GM21381 (cell line): ENCODE results near the gene RAG2.
A peak's percentile ranks its signal among the peaks of the same experiment; 100 is the strongest.

Source experiments
- ATAC-seq: cut with Tn5 transposase; IDR thresholded peaks from one replicate; pipeline ENCODE4 v1.9.1; 2021; ENCODE audit warnings: mild to moderate bottlenecking, moderate library complexity; ENCODE audit not compliant: unreplicated experiment

The RAG2 gene

DNA sequence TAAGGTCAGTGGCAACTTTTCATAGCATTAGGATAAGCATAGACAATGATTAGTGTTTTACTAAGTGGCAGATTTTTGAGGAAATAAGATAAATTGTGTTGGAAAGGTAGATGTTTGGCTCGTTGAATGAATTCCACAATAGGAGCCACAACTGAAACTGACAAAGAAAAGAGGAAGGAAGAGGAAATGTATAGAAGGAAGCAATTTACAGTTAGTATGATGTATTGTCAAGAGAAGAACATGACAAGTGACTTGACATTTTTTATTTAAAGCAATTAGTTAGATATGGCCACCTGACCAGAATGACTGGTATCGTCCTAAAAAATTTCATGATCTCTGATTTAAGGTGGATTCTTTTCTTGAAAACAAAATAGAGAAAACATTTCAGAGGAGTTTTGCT, 3.1 kb upstream of the RAG2 start:
- no peak for ATAC-seq

DNA sequence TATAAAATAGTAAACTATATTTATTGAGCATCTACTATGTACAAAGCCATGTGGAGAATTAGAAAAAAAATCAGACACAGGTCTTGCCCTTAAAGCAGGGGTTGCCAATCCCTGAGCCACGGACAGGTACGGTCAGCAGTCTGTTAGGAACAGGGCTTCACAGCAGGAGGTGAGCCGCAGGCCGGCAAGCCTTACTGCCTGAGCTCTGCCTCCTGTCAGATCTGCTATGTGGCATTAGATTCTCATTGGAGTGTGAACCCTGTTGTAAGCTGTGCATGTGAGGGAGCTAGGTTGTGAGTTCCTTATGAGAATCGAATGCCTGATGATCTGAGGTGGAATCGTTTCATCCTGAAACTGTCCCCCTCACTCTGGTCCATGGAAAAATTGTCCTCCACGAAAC, 2.1 kb upstream of the RAG2 start:
- no peak for ATAC-seq

DNA sequence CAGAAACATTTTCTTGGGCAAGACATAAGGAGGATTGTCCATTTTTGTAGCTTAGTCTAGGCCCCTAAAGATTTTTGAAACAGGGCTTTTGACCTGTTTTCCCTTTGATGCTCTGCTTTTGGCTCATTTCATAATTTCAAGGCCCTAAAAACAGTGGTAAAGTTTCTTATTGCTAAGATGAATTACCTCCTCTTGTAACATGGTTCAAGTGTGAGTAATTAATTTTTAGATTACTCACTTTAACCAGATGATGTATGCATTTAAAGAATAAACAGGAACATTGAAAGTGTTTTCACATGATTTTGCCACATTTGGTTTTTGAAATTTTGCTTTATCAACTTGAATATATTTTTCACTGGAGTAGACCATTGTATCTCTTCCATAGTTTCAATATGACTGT, 1.2 kb downstream of the RAG2 start:
- no peak for ATAC-seq

DNA sequence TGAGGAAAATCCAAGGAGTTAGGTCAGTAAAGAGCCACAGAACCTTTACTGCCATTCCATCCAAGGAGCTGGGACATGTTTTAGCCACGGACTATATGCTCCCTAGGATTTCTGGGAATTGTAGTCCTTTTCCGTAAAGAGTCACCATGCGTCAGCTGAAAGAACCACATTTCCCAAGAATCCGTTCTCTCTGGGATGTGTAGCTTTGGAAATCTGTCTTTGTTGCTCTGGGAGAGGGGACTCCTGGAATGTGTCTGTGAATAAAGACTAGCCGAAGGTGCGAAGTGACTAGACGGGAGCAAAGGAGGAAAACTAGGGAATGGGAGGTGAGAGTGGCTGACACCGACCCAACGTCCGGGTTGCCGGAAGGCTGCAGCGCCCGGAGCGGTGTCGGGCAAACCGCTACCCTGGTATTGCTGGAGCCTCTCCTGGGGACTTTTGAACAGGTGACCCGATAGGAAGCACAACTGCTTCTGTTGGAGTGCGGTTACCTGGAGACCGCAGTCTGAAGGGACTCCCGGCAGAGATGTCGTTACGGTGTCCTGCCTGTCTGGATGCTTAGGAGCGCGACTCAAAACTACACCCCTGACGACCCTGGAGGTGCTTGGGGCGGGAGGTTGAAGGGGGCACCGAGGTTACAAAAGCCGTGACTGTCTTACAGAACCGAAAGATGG, 3.6 kb downstream of the RAG2 start, which contains the start of gene IFTAP:
TSS of gene IFTAP (plus strand) at position 187 of the 674 bp plus-strand sequence. CDS start 15,602 bp downstream, outside the sequence.
- peak; percentile 68 for ATAC-seq

DNA sequence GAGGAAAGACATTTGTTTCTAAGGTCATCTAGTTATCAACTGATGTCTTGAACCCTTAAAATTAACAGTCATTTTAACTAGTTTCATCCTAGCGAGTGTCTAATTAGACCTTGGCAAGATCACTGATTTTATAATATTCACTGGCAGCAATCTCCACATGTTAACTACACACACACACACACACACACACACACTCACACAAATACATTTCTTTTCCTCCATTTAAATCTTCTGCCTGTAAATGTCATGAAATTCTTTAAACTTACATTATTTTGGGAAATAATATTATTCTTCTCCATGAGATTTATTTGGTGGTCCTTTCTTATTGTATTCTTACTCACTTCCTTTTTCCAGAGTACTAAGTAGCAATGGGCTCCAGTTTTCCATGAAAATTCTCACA, 6.6 kb downstream of the RAG2 start:
- no peak for ATAC-seq

DNA sequence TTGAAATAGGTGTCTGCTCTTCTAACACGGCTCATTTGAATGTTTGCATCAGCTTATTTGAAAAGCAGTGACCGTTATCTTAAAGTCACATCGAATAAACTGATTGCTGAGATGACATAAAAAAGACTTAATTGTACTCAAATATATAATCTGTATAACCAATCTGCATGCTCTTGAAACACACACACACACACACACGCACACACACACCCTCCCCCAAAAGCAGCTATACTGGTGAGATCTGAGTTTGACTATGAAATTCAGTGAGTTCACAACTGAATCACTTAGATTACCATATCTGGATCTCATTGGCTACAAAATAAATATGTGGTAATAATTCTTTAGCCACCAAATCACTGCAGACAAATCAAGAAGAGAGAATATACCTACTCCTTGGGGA, 7.5 kb downstream of the RAG2 start:
- no peak for ATAC-seq

DNA sequence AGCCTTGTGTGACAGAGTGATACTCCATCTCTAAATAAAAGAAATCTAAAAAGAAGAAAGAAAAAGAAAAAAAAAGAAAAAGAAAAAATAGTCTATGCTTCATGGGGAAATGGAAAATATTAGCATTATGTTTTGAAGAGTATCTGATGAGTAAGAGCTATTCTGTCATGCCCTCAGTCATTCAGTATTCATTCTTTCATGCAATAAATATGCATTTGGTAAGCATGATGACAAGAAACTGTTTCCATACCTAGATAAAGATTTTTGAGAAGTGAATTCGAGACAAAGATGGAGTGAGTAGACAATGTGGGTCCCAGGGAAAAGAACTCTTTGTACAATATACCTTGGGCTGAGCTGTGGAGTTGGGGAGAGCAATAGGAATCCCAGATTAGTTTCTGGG, 9.9 kb downstream of the RAG2 start:
- ATAC-seq, result no peak

DNA sequence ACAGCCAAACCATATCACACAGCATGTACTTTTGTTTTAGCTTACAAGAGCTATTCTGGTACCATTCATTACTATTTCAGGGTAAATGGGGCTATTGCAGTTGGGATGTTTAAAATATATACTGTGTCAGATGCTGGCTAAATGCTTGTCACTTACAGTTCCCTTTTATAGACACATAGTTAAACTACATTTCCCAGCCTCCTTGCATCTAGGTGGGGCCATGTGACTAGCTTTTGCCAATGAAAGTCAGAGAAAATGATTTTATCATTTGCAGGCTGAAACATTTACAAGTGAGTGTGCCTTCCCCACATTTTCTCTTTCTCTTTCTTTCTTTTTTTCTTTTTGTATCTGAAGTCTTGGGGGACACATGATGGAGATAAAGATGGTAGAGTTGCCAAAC, 11.5 kb downstream of the RAG2 start:
- no peak for ATAC-seq

DNA sequence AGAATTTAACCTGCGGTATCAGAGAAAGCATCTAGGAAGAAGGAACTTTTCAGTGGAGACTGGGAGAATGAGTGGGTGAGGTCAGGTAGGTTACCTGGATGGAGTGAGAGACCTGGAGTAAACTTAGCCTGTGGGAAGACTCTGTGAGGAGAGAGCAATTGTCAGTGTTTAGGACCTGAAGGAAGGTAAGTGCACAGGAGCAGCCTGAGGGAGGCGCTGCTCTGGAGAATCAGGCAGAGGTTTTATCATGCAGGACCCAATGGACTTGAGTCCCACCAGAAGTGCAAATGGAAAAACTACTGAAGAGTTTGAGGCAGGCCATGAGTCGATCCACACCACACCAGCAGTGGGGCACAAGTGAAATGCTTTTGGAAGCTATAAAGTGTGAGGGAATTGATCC, 14.4 kb downstream of the RAG2 start:
- no peak for ATAC-seq

DNA sequence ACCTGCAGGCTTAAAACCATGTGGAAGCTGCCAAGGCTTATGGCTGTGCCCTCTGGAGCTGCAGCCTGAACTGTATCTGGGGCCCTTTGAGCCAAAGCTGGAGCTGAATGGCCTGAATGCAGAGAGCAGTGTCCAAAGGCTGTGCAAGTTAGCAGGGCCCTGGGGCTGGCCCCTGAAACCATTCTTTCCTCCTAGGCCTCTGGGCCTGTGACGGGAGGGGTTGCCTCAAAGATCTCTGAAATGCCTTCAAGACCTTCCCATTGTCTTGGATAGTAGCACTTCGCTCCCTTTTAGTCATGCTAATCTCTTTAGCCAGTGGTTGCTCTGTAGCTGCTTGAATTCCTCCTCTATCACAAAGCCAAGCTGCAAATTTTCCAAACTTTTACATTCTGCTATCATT, 16.5 kb downstream of the RAG2 start:
- no peak for ATAC-seq

DNA sequence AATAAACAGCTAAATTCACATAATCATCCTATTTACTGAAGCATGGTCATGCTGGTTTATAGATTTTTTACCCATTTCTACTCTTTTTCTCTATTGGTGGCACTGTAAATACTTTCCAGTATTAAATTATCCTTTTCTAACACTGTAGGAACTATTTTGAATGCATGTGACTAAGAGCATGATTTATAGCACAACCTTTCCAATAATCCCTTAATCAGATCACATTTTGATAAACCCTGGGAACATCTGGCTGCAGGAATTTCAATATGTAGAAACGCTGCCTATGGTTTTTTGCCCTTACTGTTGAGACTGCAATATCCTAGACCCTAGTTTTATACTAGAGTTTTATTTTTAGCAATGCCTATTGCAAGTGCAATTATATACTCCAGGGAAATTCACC, 19.6 kb downstream of the RAG2 start:
- no peak for ATAC-seq

DNA sequence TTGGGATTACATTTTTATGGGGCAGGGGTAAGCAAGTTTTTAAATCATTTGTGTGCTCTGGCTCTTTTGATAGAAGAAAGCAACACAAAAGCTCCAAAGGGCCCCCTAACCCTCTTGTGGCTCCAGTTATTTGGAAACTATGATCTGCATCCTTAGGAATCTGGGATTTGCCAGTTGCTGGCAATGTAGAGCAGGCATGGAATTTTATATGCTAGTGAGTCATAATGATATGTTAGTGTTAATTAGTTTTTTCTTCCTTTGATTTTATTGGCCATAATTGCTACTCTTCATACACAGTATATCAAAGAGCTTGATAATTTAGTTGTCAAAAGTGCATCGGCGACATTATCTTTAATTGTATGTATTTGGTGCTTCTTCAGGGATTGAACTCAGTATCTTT, 20.2 kb downstream of the RAG2 start:
- no peak for ATAC-seq

DNA sequence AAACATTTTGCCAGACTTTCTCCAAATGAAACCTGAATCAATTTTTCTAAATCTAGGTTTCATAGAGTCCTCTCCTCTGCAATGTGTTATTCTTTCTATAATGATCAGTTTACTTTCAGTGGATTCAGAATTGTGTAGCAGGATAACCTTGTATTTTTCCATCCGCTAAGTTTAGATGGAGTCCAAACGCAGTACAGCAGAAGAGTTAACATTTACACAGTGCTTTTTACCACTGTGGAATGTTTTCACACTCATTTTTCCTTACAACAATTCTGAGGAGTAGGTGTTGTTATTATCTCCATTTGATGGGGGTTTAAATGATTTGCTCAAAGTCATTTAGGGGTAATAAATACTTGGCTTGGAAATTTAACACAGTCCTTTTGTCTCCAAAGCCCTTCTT, 20.7 kb downstream of the RAG2 start:
- ATAC-seq, result no peak

DNA sequence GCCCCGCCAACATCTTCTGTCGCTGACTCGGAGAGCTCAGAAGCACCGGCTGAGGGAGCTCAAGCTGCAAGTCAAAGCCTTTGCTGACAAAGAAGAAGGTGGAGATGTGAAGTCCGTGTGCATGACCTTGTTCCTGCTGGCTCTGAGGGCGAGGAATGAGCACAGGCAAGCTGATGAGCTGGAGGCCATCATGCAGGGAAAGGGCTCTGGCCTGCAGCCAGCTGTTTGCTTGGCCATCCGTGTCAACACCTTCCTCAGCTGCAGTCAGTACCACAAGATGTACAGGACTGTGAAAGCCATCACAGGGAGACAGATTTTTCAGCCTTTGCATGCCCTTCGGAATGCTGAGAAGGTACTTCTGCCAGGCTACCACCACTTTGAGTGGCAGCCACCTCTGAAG, 23.6 kb downstream of the RAG2 start:
- no peak for ATAC-seq

DNA sequence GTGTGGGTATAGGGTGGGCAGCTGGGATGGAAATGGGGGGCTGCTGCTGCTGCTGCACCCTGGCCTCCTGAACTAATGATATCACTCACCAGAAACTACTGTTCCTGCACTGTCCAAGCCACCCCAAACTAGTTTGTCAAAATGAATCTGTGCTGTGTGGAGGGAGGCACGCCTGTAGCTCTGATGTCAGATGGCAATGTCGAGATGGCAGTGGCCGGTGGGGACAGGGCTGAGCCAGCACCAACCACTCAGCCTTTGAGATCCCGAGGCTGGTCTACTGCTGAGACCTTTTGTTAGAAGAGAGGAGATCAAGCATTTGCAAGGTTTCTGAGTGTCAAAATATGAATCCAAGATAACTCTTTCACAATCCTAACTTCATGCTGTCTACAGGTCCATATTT, 28.9 kb downstream of the RAG2 start:
- no peak for ATAC-seq

DNA sequence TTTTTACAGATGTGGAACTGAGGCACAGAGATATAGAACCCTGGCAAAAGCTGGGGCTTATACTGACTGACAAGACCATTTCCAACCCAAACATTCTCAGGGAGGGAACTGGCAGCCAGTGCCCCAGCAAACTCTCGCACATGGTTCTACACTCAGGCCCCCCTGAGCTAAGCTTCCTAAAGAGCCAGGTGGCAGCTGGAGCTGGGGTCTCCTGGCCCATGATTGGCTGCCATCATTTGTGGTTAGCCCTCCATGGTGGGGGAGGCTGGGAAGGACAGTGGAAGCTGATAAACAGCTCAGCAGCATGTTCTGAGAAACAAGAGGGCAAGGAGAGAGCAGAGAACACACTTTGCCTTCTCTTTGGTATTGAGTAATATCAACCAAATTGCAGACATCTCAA, 30.3 kb downstream of the RAG2 start, which contains the start of gene RAG1:
TSS of gene RAG1 (plus strand) at position 314 of the 400 bp plus-strand sequence. CDS start 5,298 bp downstream, outside the sequence.
- no peak for ATAC-seq

DNA sequence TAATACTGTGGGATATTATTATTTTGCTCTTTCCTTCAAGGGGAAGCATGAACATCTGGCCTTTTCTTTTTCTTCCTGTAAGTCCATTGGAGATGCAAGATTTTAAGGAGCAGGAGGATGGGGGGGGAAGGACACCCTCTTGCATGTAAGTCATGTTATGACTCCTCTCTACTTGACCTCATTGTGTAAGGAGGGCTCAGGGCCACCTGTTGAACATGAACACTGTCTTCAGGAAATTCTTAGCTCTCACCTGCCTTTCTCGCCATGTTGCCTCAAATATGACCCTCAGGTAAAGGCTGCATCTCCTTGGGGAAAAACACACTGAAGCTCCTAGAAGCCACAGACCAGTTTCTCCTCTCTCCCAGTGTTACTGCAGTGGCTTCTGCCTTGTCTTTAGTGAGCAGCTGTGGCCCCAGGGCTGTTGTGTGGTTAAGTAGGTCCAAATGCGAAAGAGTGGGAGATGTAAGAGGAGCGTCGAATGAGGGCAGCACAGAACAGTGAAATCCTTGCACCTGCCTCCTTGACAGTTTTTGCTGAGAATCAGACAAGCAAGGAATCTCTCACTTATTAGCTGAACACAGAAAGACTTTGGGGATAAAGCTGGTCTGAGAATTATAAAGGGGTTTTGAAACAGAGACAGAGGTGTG, 31.5 kb downstream of the RAG2 start:
- ATAC-seq, result no peak

DNA sequence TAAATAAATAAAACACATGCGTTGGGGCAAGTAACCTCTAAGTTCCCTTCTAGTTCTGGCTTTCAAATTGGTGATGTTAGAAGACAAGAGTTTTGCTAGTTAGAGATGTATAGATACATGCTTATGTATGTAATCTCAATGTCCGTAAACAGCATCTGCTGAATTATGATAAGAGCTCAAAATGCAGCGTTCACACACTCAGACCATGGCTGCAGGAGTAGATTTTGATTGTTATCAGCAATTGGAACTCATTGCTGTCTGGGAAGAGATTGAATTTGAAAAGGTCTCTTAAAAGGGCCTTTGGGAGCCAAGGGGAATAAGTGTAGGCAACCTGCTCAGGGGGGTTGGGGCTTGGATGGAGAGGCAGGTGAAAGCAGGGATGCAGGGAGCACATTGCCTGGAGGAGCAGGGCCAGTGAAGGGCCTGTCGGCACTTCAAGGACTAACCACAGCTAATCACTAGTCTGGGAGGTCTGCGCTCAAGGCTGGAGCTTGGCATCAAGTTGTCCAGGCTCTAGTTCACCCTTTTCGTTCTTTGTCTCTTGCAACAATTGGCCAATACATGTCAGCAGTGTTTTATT, 32.9 kb downstream of the RAG2 start:
- ATAC-seq, result no peak

DNA sequence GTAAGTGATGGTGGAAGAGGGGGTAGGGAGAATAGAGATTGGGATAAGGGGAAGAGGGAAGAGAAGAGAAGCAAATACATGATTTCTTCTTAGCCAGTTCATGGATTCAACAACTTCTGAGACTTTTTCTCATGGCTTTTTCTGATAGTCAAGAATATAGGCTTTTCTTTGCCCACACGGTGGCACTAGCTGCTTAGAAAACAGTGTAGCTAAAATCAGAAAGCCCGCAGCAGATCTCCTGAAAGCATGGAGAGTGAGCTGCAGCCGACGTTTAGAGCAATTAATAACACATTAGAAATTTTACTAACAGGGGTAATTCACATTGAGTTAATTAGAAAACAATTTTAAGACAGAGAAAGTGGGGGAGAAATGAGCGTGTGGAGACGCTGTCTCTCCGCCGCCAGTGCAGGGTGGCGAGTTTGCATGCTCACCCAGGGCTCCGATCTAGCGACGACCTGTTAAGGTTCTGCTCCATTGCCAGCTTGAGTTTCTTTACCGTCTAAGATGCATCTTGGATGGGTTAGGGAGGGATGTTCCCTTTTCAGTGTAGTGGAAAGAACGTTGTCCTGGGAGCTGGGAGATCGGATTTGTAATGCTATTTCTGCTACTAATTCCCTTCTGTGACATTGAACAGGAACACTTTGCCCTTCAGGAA, 33.5 kb downstream of the RAG2 start:
- ATAC-seq, result no peak

DNA sequence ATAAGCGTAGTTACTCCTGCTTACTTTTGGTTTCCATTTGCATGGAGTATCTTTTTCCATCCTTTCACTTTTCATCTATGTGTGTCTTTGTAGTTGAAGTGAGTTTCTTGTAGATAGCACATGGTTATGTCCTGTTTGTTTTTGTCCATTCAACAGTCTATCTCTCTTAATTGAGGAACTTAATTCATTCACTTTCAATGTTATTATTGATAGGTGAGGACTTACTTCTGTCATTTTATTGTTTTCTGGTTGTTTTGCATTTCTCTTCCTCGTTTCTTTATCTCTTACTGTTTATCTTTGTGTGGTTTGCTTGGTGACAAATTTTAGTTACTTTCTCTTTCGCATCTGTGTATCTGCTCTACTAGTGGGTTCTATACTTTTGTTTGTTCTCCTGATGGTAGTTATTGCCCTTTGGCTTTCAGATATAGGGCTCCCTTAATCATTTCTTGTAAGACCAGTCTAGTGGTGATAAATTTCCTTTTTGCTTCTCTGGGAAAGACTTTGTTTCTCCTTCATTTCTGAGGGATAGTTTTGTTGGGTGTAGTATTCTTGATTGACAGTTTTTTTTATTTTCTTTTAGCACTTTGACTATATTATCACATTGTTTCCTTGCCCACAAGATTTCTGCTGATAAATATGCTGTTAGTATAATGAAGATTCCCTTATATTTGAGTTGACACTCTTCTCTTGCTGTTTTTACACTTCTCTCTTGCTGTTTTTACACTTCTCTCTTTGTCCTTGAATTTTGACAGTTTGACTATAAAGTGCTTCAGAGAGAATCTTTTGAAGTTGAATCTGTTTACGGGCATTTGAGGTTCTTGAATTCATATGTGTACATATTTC, 39.2 kb downstream of the RAG2 start:
- peak; percentile 82 for ATAC-seq

DNA sequence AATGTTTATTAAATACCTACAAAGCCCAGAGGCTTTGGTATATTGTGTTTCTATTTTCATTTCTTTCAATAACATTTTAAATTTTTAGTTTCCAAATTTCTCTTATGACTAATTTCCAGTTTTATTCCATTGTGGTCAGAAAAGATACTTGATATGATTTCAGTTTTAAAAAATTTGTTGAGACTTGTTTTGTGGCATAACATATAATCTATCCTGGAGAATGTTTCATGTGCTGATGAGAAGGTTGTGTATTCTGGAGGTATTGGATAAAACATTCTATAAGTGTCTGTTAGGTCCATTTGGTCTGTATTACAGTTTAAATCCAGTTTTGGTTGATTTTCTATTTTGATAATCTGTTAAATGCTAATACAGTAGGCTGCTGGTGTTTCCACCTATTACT, 40.0 kb downstream of the RAG2 start:
- ATAC-seq, result no peak
